ENCODE data around the gene GRB10.

DNA sequence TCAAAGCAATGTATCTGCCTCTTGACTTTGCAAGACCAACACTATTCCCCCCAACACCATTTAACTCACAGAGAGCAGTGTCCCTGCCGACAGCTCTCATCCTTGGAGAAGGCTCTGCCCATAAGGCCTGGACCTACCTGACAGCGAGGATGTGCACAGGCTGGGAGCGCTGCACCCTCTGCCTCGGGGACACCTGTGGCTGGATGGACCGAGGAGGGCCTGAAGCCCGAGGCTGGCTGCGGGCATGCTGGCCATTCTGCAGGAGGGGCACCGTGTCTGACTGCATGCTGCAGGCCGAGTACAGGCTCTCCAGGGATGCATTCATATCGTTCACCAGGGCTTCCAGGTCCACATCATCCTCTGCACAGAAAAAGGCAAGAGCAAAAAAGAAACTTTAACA, 108.4 kb downstream of the GRB10 start:
- TF ChIP-seq CTCF (IDR thresholded peaks at IDR 0.05) (no peak), POLR2A (IDR thresholded peaks at IDR 0.05; ENCODE audit: low read depth) (no peak)
